Measurements from ENCODE around the gene TSPAN3.

GRCh38 chr15:77074350-77074749, 3.4 kb upstream of the TSPAN3 start:
- TF ChIP-seq, protein P1, sequence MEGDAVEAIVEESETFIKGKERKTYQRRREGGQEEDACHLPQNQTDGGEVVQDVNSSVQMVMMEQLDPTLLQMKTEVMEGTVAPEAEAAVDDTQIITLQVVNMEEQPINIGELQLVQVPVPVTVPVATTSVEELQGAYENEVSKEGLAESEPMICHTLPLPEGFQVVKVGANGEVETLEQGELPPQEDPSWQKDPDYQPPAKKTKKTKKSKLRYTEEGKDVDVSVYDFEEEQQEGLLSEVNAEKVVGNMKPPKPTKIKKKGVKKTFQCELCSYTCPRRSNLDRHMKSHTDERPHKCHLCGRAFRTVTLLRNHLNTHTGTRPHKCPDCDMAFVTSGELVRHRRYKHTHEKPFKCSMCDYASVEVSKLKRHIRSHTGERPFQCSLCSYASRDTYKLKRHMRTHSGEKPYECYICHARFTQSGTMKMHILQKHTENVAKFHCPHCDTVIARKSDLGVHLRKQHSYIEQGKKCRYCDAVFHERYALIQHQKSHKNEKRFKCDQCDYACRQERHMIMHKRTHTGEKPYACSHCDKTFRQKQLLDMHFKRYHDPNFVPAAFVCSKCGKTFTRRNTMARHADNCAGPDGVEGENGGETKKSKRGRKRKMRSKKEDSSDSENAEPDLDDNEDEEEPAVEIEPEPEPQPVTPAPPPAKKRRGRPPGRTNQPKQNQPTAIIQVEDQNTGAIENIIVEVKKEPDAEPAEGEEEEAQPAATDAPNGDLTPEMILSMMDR (conservative IDR thresholded peaks at IDR 0.05; ENCODE audit: low read length): no peak
- no peak for TF ChIP-seq EZH2phosphoT487 (IDR thresholded peaks at IDR 0.05; ENCODE audit: borderline replicate concordance, low read depth, low read length)

Data from OCI-LY7 (cell line).